B cell (primary cell): ENCODE results near the gene CEMIP. TPM values are rescaled to one million over a fixed set of nuclear protein-coding genes. Genes with fewer than 3 reads are reported as not detected.

Source experiments
- ATAC-seq: fragments of 200-7000 bp; cut with Tn5 transposase; one replicate; pipeline ENCODE4 v1.10.0; 2021; ENCODE audit warnings: low read depth, mild to moderate bottlenecking, moderate number of reproducible peaks, moderate library complexity
- CTCF ChIA-PET: fragments of 350-600 bp; sonication (Branson Sonifier 250); formaldehyde crosslinking; loops from one replicate; lab custom pipeline; 2021; ENCODE audit warnings: antibody characterized with exemption, inconsistent platforms; lab: Charles Lee
- POLR2A ChIA-PET: fragments of 350-600 bp; sonication (Branson Sonifier 250); formaldehyde crosslinking; loops from one replicate; lab custom pipeline; 2021; ENCODE audit warnings: antibody characterized with exemption; lab: Charles Lee
- DNase-seq: peaks from one replicate; pipeline ENCODE4 v3.0.0; 2013
- H2AFZ ChIP-seq: 2 replicates; pipeline ENCODE4 v1.6.1; 2012; ENCODE audit warnings: mild to moderate bottlenecking, low read depth, low read length; ENCODE audit not compliant: insufficient read depth, poor library complexity, severe bottlenecking
- H3K27ac ChIP-seq, 2 donors: 1 replicate in 1 of 2; 2 replicates in 1 of 2; pipeline ENCODE4 v1.5.1; 2012 to 2013; ENCODE audit warnings: low read length in 2 of 2, mild to moderate bottlenecking in 2 of 2, moderate library complexity in 1 of 2
- H3K27me3 ChIP-seq, 4 experiments: fragments of 200-600 bp in 1 of 4; sonication (generic) in 1 of 4; replicated peaks in 1 of 4; 1 replicate in 2 of 4; 2 replicates in 2 of 4; pipeline versions ENCODE4 v1.6.1 to v1.7.0; 2013 to 2016; ENCODE audit warnings: low read length in 3 of 4, mild to moderate bottlenecking in 2 of 4, mixed read lengths in 1 of 4, moderate library complexity in 1 of 4; ENCODE audit not compliant: insufficient read depth in 4 of 4, control insufficient read depth in 3 of 4; ENCODE audit errors: control extremely low read depth in 1 of 4
- H3K36me3 ChIP-seq, 2 experiments: replicated peaks in 1 of 2; 1 replicate in 1 of 2; 2 replicates in 1 of 2; pipeline versions ENCODE4 v1.6.1 to v1.7.1; 2013; ENCODE audit warnings: low read length in 1 of 2; ENCODE audit not compliant: insufficient read depth in 2 of 2, control insufficient read depth in 1 of 2; ENCODE audit errors: control extremely low read depth in 1 of 2, extremely low read depth in 1 of 2
- H3K4me1 ChIP-seq, 2 donors: fragments of 200-600 bp in 1 of 2; sonication (generic) in 1 of 2; 1 replicate in 1 of 2; 2 replicates in 1 of 2; pipeline versions ENCODE4 v1.5.1 to v1.6.1; 2013 to 2017; ENCODE audit warnings: low read length in 2 of 2; ENCODE audit not compliant: control insufficient read depth in 2 of 2, insufficient read depth in 2 of 2
- H3K4me2 ChIP-seq: replicated peaks from 2 replicates; pipeline ENCODE3; 2012; ENCODE audit warnings: mild to moderate bottlenecking, low read depth, low read length; ENCODE audit not compliant: poor library complexity, severe bottlenecking
- H3K4me3 ChIP-seq, 5 experiments: fragments of 200-600 bp in 1 of 5; sonication (generic) in 1 of 5; 1 replicate in 3 of 5; 2 replicates in 2 of 5; pipeline versions ENCODE4 v1.5.1 to v1.7.0; 2011 to 2016; ENCODE audit warnings: low read length in 4 of 5, mild to moderate bottlenecking in 4 of 5, low read depth in 2 of 5, control low read depth in 1 of 5, moderate library complexity in 1 of 5; ENCODE audit not compliant: insufficient read depth in 1 of 5; ENCODE audit errors: control extremely low read depth in 1 of 5, extremely low read depth in 1 of 5
- H3K79me2 ChIP-seq: fragments of 200-600 bp; sonication (generic); one replicate; pipeline ENCODE4 v1.6.0; 2016; ENCODE audit warnings: low read length; ENCODE audit not compliant: control insufficient read depth, insufficient read depth
- H3K9ac ChIP-seq: fragments of 200-600 bp; sonication (generic); 2 replicates; pipeline ENCODE4 v1.6.1; 2017; ENCODE audit warnings: mild to moderate bottlenecking, low read length, moderate library complexity
- H3K9me3 ChIP-seq, 3 donors: one replicate each; pipeline versions ENCODE4 v1.6.1 to v1.7.1; 2013; ENCODE audit warnings: low read length in 2 of 3; ENCODE audit not compliant: control insufficient read depth in 2 of 3, insufficient read depth in 1 of 3; ENCODE audit errors: control extremely low read depth in 1 of 3
- H4K20me1 ChIP-seq: 2 replicates; pipeline ENCODE4 v1.6.0; 2012; ENCODE audit warnings: mild to moderate bottlenecking, low read length; ENCODE audit not compliant: insufficient read depth, control insufficient read depth, poor library complexity, severe bottlenecking
- H3K27ac Mint-ChIP-seq: one replicate; pipeline ENCODE4 v1.8.0; 2021; ENCODE audit warnings: mixed read lengths
- H3K27me3 Mint-ChIP-seq: one replicate; pipeline ENCODE4 v1.8.0; 2021; ENCODE audit warnings: mixed read lengths
- H3K4me1 Mint-ChIP-seq: one replicate; pipeline ENCODE4 v1.8.0; 2021; ENCODE audit warnings: mixed read lengths
- H3K4me3 Mint-ChIP-seq: one replicate; pipeline ENCODE4 v1.8.0; 2021; ENCODE audit warnings: mixed read lengths
- H3K9me3 Mint-ChIP-seq: one replicate; pipeline ENCODE4 v1.8.0; 2022; ENCODE audit warnings: mixed read lengths; ENCODE audit not compliant: insufficient read depth
- CTCF ChIP-seq: fragments of 200-600 bp; IDR thresholded peaks from one replicate; pipeline ENCODE4 v1.8.0; 2022; ENCODE audit warnings: antibody characterized with exemption, mild to moderate bottlenecking
- EZH2 ChIP-seq: IDR thresholded peaks from 2 replicates; pipeline ENCODE4 v1.6.1; 2012; ENCODE audit warnings: borderline replicate concordance, low read depth, mild to moderate bottlenecking, moderate library complexity, low read length; ENCODE audit not compliant: insufficient read depth, poor library complexity, severe bottlenecking
- WGBS: methylation state at CpG from one replicate; pipeline ENCODE4 v1.1.5; 2013; ENCODE audit warnings: missing lambda C conversion rate; ENCODE audit not compliant: insufficient coverage; 5-methylcytosine and 5-hydroxymethylcytosine counted together
- intact Hi-C: fragments of 100-400 bp; cut with micrococcal nuclease; formaldehyde crosslinking; loops from one replicate; pipeline ENCODE4 v1.10.0; 2022
- polyA plus RNA-seq: library from polyadenylated mRNA; depleted of rRNA; stranded (reverse); fragments of >200 nt; gene quantifications from 2 replicates; pipeline ENCODE4 v1.2.3, GENCODE V29; 2012
- total RNA-seq, 2 donors: library from RNA; stranded (reverse); fragments of 120-200 nt in 1 of 2; gene quantifications; 1 replicate in 1 of 2; 2 replicates in 1 of 2; pipeline versions ENCODE4 v1.2.3 to v1.2.4, GENCODE V29; 2013 to 2022

CEMIP gene
- total and polyA plus RNA-seq, 2 donors (not counting 1 experiment from before 2014, with no cell fraction given): 0.32 TPM; not detected in 1

GRCh38 chr15:80743189-80743833, 35.9 kb upstream of the CEMIP start:
- no peak overlapping the region for H3K4me3 Mint-ChIP-seq
- WGBS: 100% methylated on average over 2 of the region's 11 CpGs
- CTCF ChIA-PET: no interaction called here
- no peak overlapping the region for H3K4me3 ChIP-seq
- H3K27ac ChIP-seq: no peak overlapping the region
- H3K79me2 ChIP-seq: no peaks in the 10 kb centered on the region
- intact Hi-C loops: no loop called here
- DNase-seq: no peak
- no peaks in the 10 kb centered on the region for H3K4me1 ChIP-seq
- H4K20me1 ChIP-seq: no peaks in the 10 kb centered on the region
- POLR2A ChIA-PET: no interaction called here
- H3K9me3 Mint-ChIP-seq: no peaks in the 10 kb centered on the region
- no peaks in the 10 kb centered on the region for H3K36me3 ChIP-seq
- H3K9ac ChIP-seq: no peak overlapping the region
- no peaks in the 10 kb centered on the region for H3K27me3 ChIP-seq
- TF ChIP-seq EZH2: no peak
- TF ChIP-seq CTCF: no peak
- no peaks in the 10 kb centered on the region for H3K9me3 ChIP-seq
- no peak overlapping the region for H3K27ac Mint-ChIP-seq
- H3K27me3 Mint-ChIP-seq: no peaks in the 10 kb centered on the region
- H2AFZ ChIP-seq: no peak overlapping the region
- no peaks in the 10 kb centered on the region for H3K4me1 Mint-ChIP-seq
- ATAC-seq: no peak
- no peak overlapping the region for H3K4me2 ChIP-seq

- no peak overlapping the region for H3K27ac Mint-ChIP-seq
- no peaks in the 10 kb centered on the region for H3K4me1 ChIP-seq
- TF ChIP-seq EZH2: no peak
- no peak for TF ChIP-seq CTCF
- no peaks in the 10 kb centered on the region for H3K27me3 Mint-ChIP-seq
- CTCF ChIA-PET: no interaction called here
- H3K9ac ChIP-seq: no peak overlapping the region
- no peaks in the 10 kb centered on the region for H4K20me1 ChIP-seq
- no peaks in the 10 kb centered on the region for H3K79me2 ChIP-seq
- no peak overlapping the region for H3K4me2 ChIP-seq
- H3K9me3 ChIP-seq: no peaks in the 10 kb centered on the region
- H3K4me3 Mint-ChIP-seq: no peak overlapping the region
- H2AFZ ChIP-seq: no peak overlapping the region
- ATAC-seq (no peak), DNase-seq (no peak)
- H3K4me1 Mint-ChIP-seq: no peaks in the 10 kb centered on the region
- POLR2A ChIA-PET: no interaction called here
- no peak overlapping the region for H3K4me3 ChIP-seq
- H3K27me3 ChIP-seq: no peaks in the 10 kb centered on the region
- WGBS: 100% methylated on average over 2 of the region's 6 CpGs
- H3K36me3 ChIP-seq: no peaks in the 10 kb centered on the region
- intact Hi-C loops: no loop called here
- no peaks in the 10 kb centered on the region for H3K9me3 Mint-ChIP-seq
- H3K27ac ChIP-seq: no peak overlapping the region
These were observed 34.8 kb upstream of the CEMIP start for GRCh38 chr15:80744415-80744814.
